Omental fat pad (tissue), 4 donors: ENCODE results near the gene TRAPPC3L. TPM values are rescaled to one million over a fixed set of nuclear protein-coding genes. Genes with fewer than 3 reads are reported as not detected.

Experiments
- ATAC-seq: fragments of 150-250 bp; one replicate; pipeline ENCODE4 v1.9.1; 2016; ENCODE audit warnings: mild to moderate bottlenecking, moderate library complexity; ENCODE audit not compliant: low FRiP score
- DNase-seq: peaks from one replicate; pipeline ENCODE4 v3.0.0-alpha.2; 2019; ENCODE audit warnings: low spot score
- CTCF ChIP-seq, 3 donors: fragments of 450-650 bp; IDR thresholded peaks; one replicate each; pipeline ENCODE4 v1.5.1; 2016 to 2017; ENCODE audit warnings: antibody characterized with exemption in 3 of 3, mild to moderate bottlenecking in 3 of 3, moderate library complexity in 2 of 3
- total RNA-seq, 4 donors: library from RNA; depleted of rRNA; stranded (reverse); fragments of >200 nt; gene quantifications; one replicate each; pipeline ENCODE4 v1.1.0, GENCODE V29; 2016

Gene TRAPPC3L
- total RNA-seq, 4 donors from 2014 or later: 0.63 TPM; not detected in 3

- TF ChIP-seq CTCF (IDR thresholded peaks at IDR 0.05): no peak
- no peak for ATAC-seq
- no peak for DNase-seq
Measured at GRCh38 chr6:116522896-116523295, 22.6 kb downstream of the TRAPPC3L start.

DNA sequence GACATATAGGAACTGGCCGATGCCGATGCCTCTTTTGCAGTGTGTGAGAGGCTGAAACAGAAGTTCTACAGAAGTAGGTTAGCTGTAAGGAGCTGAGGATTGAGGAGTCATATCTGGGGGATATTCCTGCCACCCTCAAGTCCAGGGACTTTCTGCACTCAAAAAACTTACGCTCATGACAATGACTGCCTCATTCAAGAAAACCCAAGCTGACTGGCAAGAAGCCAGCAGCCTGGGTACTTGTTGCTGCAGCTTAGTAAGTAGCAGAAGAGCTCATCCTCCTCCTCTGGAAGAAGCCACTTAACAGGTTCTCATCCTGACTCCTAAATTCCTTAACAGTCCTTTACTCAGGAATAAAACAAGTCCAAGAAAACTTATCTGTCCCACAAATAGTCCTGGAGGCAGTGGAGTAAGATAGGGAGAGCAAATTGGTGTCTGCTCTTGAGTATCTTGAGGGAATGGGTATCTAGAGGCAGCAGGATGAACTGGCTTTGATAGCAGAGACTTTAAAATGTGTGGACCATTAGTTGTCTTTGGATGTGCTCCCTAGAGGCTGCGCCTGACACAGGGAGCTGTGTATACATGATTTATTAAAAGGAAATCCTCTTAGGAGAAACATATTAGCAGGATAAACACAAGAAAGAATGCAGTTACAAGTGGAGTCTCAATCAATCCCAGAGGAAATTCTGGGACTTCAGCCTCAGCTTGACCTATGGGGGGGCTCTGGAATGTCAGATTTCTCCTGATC is 26.7 kb downstream of the TRAPPC3L start:
- no peak for DNase-seq
- no peak for TF ChIP-seq CTCF (IDR thresholded peaks at IDR 0.05)
- no peak for ATAC-seq

DNA sequence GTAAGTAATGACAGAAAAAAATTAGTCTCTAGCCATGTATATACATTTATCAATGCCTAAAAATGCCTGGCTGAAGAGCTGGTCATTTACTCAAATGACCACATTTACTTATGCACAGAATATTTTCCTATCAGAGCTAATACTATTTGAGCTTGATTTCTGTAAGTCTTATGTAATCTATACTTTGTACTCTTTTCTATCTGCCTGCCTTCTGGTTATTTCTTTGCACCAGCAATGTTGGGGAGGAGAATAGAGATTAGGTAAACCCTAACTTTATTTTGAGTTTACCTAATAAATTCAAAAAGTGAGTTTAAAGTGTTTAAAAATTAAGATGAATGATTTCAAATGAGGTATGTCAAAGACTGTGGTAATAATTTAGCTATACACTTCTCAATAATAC is 30.3 kb downstream of the TRAPPC3L start:
- no peak for TF ChIP-seq CTCF (IDR thresholded peaks at IDR 0.05)
- DNase-seq: no peak
- ATAC-seq: no peak

GRCh38 chr6:116514111-116514510 is 31.4 kb downstream of the TRAPPC3L start:
- no peak for DNase-seq
- ATAC-seq: no peak

GRCh38 chr6:116513224-116513875 is 32.1 kb downstream of the TRAPPC3L start:
- ATAC-seq (no peak), DNase-seq (no peak)
- TF ChIP-seq CTCF (IDR thresholded peaks at IDR 0.05): no peak

More at GRCh38 chr6:116514111-116514510, 31.4 kb downstream of the TRAPPC3L start:
- TF ChIP-seq CTCF (IDR thresholded peaks at IDR 0.05): no peak

DNA sequence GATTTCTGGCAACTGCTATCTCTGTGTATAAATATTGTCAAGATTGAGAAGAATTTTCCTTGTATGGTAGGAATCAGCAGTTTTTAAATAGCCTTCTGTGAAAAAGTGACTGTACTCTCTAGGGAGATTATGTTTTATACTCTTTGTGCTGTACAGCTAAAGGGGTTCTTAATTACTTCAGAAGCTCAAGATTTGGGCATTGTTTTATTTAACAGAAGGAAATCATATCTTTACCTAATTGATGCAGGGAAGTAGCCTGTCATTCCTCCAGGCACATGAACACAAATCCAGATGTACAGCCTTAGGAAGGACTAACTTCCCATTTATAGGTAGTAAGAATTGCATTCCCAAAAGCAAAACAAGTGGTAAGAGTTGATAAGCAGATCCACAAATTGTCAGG is 32.8 kb downstream of the TRAPPC3L start:
- TF ChIP-seq CTCF (IDR thresholded peaks at IDR 0.05): no peak
- no peak for ATAC-seq
- no peak for DNase-seq

DNA sequence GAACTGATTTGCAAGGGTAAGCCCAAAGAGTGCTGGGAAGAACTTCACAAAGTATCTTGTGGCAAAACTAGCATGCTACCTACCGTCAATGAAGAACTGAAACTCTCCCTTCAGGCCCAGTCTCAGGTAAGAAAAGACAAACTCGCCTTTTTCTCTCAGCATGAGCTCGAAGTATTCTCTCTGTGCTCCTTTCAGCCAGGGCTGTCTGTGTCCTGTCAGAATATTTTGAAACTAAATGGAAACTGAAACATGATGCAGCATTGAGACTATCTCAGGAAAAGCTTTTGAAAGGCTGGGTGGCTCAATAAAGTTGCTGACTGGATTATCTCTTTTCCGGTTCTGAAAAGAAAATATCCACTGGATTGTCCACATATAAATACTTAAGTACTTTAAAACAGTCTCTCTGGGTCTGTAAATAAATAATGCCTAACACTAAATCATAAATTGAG is 33.3 kb downstream of the TRAPPC3L start:
- ATAC-seq: no peak
- DNase-seq: no peak
- TF ChIP-seq CTCF (IDR thresholded peaks at IDR 0.05): no peak
